HG03139 (cell line): ENCODE results near the gene GALNT11.
"Not testable (repeated sequence)": the region's sequence is repeated elsewhere in the genome, so short reads cannot be mapped to it uniquely, and the experiment has no call there.

ENCODE experiments used
- ATAC-seq: cut with Tn5 transposase; IDR thresholded peaks from one replicate; pipeline ENCODE4 v1.9.1; 2021; ENCODE audit not compliant: unreplicated experiment

Gene GALNT11

DNA sequence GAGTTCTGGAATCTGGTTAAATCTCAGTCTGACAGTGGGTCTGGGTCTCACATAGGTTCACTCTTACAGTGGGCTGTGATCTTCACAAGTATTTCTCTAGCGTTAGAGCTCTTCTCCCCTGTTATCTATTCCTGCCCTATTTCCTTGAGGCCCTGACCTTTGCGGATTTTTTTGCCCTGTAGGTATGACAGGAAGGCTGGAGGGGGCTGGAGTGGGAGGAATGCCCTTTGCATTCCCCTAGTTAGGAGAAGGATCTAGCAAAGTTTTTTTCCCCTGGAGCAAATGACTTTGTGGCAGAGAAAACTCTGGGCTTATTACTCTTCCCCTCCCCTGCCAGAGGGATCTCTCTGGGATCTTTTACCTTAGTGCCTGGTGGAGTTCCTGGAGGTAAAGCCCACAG is 49.2 kb downstream of the GALNT11 start:
- no peak for ATAC-seq

- not testable (repeated sequence) for ATAC-seq
These were observed 49.9 kb downstream of the GALNT11 start for GRCh38 chr7:152075379-152075778.

GRCh38 chr7:152076324-152076821 is 50.9 kb downstream of the GALNT11 start:
- ATAC-seq: no peak

GRCh38 chr7:152076940-152077933 is 51.8 kb downstream of the GALNT11 start:
- no peak for ATAC-seq

DNA sequence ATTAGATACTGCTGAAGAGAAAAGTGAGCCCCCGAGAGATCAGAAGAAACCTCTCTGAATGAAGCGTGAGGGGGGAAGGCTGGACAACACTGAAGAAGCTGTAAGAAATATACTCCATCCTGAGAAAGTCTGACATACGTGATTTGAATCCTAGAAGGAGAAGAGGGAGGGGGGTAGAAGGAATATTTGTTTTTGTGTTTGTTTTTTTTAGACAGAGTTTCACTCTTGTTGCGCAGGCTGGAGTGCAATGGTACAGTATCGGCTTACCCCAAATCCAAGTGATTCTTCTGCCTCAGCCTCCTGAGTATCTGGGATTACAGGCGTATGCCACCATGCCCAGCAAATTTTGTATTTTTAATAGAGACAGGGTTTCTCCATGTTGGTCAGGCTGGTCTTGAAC is 52.6 kb downstream of the GALNT11 start:
- no peak for ATAC-seq

DNA sequence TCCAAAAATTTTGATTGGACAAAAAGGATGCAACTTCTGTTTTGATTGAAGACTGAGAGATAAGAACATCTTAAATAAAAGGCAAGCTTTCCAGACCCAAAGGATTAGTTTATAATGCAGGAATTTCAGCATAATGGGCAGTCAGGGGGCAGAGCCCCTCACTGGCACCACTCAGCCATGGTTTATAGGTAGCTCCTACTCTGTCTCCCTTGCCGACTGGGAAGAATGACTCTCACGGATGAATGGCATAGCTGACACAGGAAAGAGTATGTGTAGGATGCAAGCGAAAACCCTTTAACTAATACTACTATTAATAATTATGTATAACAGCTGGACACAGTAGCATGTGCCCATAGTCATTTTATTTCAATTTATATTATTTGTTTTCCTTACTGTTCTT is 53.3 kb downstream of the GALNT11 start:
- ATAC-seq: no peak

- ATAC-seq: no peak
These were observed 55.6 kb downstream of the GALNT11 start for GRCh38 chr7:152081088-152081487.

DNA sequence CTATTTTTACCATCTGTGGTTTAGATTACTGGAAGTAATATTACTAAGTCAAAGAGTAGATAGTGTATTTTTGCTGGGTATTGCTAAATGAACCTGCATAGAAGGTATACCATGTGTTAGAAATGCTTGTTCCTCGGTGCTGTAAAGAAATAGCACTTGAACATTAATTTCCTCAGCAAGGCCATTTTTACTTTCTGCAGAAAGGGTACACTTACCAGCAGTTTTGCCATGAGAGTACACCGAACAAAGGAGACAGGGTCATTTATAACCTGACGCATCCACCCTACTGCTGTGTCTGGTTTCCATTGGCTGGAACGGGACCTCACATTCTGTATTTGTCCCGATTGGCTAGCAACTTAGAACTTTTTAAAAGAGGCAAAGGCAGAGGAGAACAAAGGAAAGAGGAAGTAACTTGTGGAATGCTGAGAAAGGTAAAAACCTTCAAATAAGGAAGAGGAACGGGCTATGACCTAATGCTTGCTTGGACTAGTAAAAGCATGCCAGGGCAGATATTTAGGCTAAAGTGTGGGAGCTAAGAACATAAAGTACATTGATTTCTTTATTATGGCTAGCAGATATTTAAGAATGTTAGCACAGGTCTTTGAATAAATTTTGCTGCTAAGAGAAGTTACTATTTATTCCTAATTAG is 56.7 kb downstream of the GALNT11 start:
- not testable (repeated sequence) for ATAC-seq

DNA sequence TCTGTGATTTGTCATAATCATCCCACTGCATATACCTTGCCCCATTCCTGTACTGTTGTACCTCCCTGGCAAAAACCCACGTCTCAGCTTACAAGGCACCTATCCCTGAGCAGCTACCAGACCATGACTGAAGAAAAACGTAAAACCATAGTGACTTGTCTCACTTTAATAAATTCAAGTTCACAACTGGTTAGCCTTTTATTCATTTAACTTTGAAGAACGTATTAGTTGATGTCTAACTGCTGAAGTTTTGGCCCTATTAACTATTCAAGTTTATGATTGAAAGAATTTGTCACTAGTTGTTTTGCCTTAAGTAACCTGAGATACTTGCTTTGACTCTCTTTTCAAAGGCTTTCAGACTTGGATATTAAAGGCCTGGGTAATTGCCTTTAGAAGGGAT is 59.7 kb downstream of the GALNT11 start:
- no peak for ATAC-seq

DNA sequence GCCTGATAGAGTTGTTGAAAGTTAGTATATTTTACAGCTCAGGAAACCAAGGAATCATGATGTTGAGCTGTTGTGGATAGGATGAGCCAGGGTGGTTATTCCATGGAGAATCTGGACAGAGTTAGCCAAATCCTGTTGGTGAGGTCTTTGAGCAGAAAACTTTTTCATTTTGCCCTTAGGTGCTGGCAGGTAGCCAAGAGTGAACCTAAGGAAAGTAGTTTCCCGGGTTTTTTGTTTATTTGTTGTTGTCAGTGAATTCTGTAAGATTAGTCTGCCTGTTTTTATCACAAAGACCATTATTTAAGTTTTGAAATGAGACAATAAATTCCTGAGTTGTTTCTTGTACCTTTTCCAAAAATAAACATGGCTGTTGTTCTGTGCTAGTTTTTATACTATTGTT is 61.0 kb downstream of the GALNT11 start:
- ATAC-seq: no peak

- ATAC-seq: no peak
These were observed 63.7 kb downstream of the GALNT11 start for GRCh38 chr7:152089183-152089582.

DNA sequence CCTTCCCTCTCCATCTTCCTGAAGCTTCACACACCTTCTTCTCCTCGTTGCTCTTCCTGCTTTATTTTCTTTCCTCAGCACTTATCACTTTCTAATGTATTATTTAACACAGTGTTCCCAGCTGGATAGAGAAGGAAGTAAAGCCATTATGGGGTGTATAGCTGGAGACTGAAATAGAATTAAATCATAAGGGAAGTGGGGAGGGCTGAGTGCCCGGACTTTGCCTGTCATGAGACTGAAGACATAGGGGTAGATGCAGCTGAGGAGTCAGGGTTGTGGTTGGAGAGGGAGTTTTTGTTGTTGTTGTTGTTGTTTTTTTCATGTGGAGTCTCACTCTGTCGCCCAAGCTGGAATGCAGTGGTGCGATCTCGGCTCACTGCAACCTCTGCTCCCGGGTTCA is 65.3 kb downstream of the GALNT11 start:
- no peak for ATAC-seq

- ATAC-seq: no peak
These were observed 68.2 kb downstream of the GALNT11 start for GRCh38 chr7:152093717-152094116.

DNA sequence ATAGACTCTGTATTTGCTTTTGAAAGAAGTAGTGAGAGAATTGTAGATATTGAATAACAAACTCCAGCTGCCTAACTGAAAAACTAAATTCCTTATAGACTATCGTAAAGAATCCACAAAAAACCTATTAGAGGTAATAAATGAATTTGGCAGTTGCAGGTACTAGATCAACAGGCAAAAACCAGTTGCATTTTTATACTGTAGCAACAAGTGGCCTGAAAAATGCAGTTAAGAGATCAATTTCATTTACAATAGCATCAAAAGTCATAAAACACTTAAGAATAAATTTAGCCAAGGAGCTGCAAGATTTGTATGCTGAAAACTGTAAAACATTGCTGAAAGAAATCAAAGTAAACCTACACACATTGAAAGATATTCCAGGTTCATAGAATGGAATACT is 70.3 kb downstream of the GALNT11 start:
- no peak for ATAC-seq

GRCh38 chr7:152097330-152097729 is 71.9 kb downstream of the GALNT11 start:
- no peak for ATAC-seq

DNA sequence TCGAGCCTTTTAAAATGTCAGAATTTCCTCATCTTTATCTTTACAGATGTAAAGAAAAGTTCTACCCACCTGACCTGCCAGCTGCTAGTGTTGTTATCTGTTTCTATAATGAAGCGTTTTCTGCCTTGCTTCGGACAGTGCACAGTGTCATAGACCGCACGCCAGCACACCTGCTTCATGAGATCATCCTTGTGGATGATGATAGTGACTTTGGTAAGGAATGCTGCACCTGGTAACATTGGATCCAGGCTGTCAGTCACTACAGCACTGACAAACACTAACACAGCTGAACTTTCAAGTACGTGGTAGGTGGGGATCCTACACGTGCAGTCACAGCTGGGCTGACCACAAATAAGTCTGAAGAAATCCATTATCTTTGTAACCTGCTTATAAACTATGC is 77.6 kb downstream of the GALNT11 start:
- ATAC-seq: no peak

GRCh38 chr7:152103691-152104090 is 78.2 kb downstream of the GALNT11 start:
- ATAC-seq: no peak

GRCh38 chr7:152105205-152105604 is 79.7 kb downstream of the GALNT11 start:
- no peak for ATAC-seq

GRCh38 chr7:152106990-152107389 is 81.5 kb downstream of the GALNT11 start:
- ATAC-seq: no peak

- no peak for ATAC-seq
These were observed 82.5 kb downstream of the GALNT11 start for GRCh38 chr7:152107945-152108344.

- ATAC-seq: no peak
These were observed 82.9 kb downstream of the GALNT11 start for GRCh38 chr7:152108359-152108758.

DNA sequence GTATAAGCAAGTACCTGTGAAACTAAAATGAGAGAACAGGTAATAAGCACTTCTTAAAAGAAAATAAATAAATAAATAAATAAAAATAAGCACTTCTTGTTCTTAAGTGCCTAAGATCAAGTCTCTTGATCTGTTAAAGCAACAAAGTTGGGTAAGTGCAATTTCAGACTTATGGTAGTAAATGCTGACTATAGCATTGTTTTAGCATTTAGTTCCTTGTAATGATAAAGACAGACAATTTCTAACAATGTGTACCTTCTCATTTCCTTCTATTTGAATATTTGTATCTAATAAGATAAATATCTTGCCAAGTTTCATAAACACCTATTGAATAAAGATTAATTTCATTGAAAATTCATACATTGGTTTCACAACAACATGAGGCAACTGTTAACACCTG is 87.4 kb downstream of the GALNT11 start:
- no peak for ATAC-seq
